Fibroblast of pulmonary artery (primary cell): ENCODE data around the gene PIK3CB.
A peak's percentile ranks its signal among the peaks of the same experiment; 100 is the strongest.
"Not testable (repeated sequence)": the region's sequence is repeated elsewhere in the genome, so short reads cannot be mapped to it uniquely, and the experiment has no call there.

Experiments used
- DNase-seq: peaks from one replicate; pipeline ENCODE4 v3.0.0-alpha.2; 2010; ENCODE audit warnings: low read depth
- H3K4me3 ChIP-seq: replicated peaks from 2 replicates; pipeline ENCODE4 v1.5.1; 2011; ENCODE audit warnings: low read depth, mild to moderate bottlenecking, control low read depth, low read length, moderate library complexity
- CTCF ChIP-seq: IDR thresholded peaks from 2 replicates; pipeline ENCODE4 v1.5.1; 2011; ENCODE audit warnings: mild to moderate bottlenecking, control low read depth, low read length, inconsistent platforms; ENCODE audit errors: missing control alignments

Gene PIK3CB

GRCh38 chr3:138681463-138682220 lies 153.1 kb downstream of the PIK3CB start:
- TF ChIP-seq CTCF: no peak
- no peak for DNase-seq
- H3K4me3 ChIP-seq: no peak overlapping the region

- H3K4me3 ChIP-seq, DNase-seq: not testable (repeated sequence)
Measured at GRCh38 chr3:138680974-138681373, 153.8 kb downstream of the PIK3CB start.

- no peak for TF ChIP-seq CTCF
- H3K4me3 ChIP-seq: no peak overlapping the region
- DNase-seq: no peak
Measured at GRCh38 chr3:138678874-138679392, 155.8 kb downstream of the PIK3CB start.

GRCh38 chr3:138678086-138678485 lies 156.6 kb downstream of the PIK3CB start:
- no peak overlapping the region for H3K4me3 ChIP-seq
- TF ChIP-seq CTCF: no peak
- no peak for DNase-seq

GRCh38 chr3:138675393-138675792 lies 159.3 kb downstream of the PIK3CB start:
- no peak for TF ChIP-seq CTCF
- H3K4me3 ChIP-seq: no peak overlapping the region
- peak; percentile 35 for DNase-seq

- TF ChIP-seq CTCF: no peak
- H3K4me3 ChIP-seq: no peak overlapping the region
- DNase-seq: peak; percentile 64
Measured at GRCh38 chr3:138673641-138674530, 160.8 kb downstream of the PIK3CB start.

GRCh38 chr3:138670407-138670806 lies 164.3 kb downstream of the PIK3CB start:
- DNase-seq: no peak
- no peak for TF ChIP-seq CTCF
- no peak overlapping the region for H3K4me3 ChIP-seq
